ENCODE results near the gene CHMP4B.

CHMP4B gene

GRCh38 chr20:33777816-33778215 is 33.3 kb upstream of the CHMP4B start:
- H3K9me3 ChIP-seq (replicated peaks; ENCODE audit: low read length), result no peaks in the 10 kb centered on the region
- no peak overlapping the region for H3K4me2 ChIP-seq (ENCODE audit: low read length)
- no peaks in the 10 kb centered on the region for H3K36me3 ChIP-seq (ENCODE audit: insufficient read depth, low read length)
- H3K9ac ChIP-seq (ENCODE audit: low read depth, low read length), result no peak overlapping the region
- no peaks in the 10 kb centered on the region for H3K4me1 ChIP-seq (ENCODE audit: control insufficient read depth, insufficient read depth, low read length)
- H3K27me3 ChIP-seq (ENCODE audit: control insufficient read depth, insufficient read depth, low read length), result no peaks in the 10 kb centered on the region
- H3K4me3 ChIP-seq (ENCODE audit: low read length), result no peak overlapping the region

- no peaks in the 10 kb centered on the region for H3K9me3 ChIP-seq (replicated peaks; ENCODE audit: low read length)
- no peak overlapping the region for H3K4me2 ChIP-seq (ENCODE audit: low read length)
- H3K27me3 ChIP-seq (ENCODE audit: control insufficient read depth, insufficient read depth, low read length), result no peaks in the 10 kb centered on the region
- no peak overlapping the region for H3K9ac ChIP-seq (ENCODE audit: low read depth, low read length)
- H3K4me3 ChIP-seq (ENCODE audit: low read length), result no peak overlapping the region
- no peaks in the 10 kb centered on the region for H3K36me3 ChIP-seq (ENCODE audit: insufficient read depth, low read length)
- H3K4me1 ChIP-seq (ENCODE audit: control insufficient read depth, insufficient read depth, low read length), result no peaks in the 10 kb centered on the region
Measured at GRCh38 chr20:33781133-33781532, 30.0 kb upstream of the CHMP4B start.

- Histone ChIP-seq H3K27me3 (ENCODE audit: control insufficient read depth, insufficient read depth, low read length) (no peaks in the 10 kb centered on the region), H3K36me3 (ENCODE audit: insufficient read depth, low read length) (no peaks in the 10 kb centered on the region), H3K4me2 (ENCODE audit: low read length) (no peak overlapping the region), H3K4me1 (ENCODE audit: control insufficient read depth, insufficient read depth, low read length) (no peaks in the 10 kb centered on the region), H3K9me3 (replicated peaks; ENCODE audit: low read length) (no peaks in the 10 kb centered on the region), H3K4me3 (ENCODE audit: low read length) (no peak overlapping the region), H3K9ac (ENCODE audit: low read depth, low read length) (no peak overlapping the region)
Measured at GRCh38 chr20:33781945-33782344, 29.2 kb upstream of the CHMP4B start.

- Histone ChIP-seq H3K4me1 (ENCODE audit: control insufficient read depth, insufficient read depth, low read length) (no peaks in the 10 kb centered on the region), H3K9me3 (replicated peaks; ENCODE audit: low read length) (no peaks in the 10 kb centered on the region), H3K27me3 (ENCODE audit: control insufficient read depth, insufficient read depth, low read length) (no peaks in the 10 kb centered on the region), H3K9ac (ENCODE audit: low read depth, low read length) (no peak overlapping the region), H3K36me3 (ENCODE audit: insufficient read depth, low read length) (no peaks in the 10 kb centered on the region), H3K4me2 (ENCODE audit: low read length) (no peak overlapping the region), H3K4me3 (ENCODE audit: low read length) (no peak overlapping the region)
Measured at GRCh38 chr20:33783256-33783655, 27.9 kb upstream of the CHMP4B start.

GRCh38 chr20:33783818-33784217 is 27.3 kb upstream of the CHMP4B start:
- Histone ChIP-seq H3K9ac (ENCODE audit: low read depth, low read length) (no peak overlapping the region), H3K36me3 (ENCODE audit: insufficient read depth, low read length) (no peaks in the 10 kb centered on the region), H3K4me1 (ENCODE audit: control insufficient read depth, insufficient read depth, low read length) (peaks cover under 1% of the 10 kb centered on the region), H3K9me3 (replicated peaks; ENCODE audit: low read length) (no peaks in the 10 kb centered on the region), H3K27me3 (ENCODE audit: control insufficient read depth, insufficient read depth, low read length) (no peaks in the 10 kb centered on the region), H3K4me3 (ENCODE audit: low read length) (no peak overlapping the region), H3K4me2 (ENCODE audit: low read length) (no peak overlapping the region)

GRCh38 chr20:33784225-33784624 is 26.9 kb upstream of the CHMP4B start:
- Histone ChIP-seq H3K4me1 (ENCODE audit: control insufficient read depth, insufficient read depth, low read length) (peaks cover 5% of the 10 kb centered on the region), H3K9me3 (replicated peaks; ENCODE audit: low read length) (no peaks in the 10 kb centered on the region), H3K4me3 (ENCODE audit: low read length) (no peak overlapping the region), H3K9ac (ENCODE audit: low read depth, low read length) (no peak overlapping the region), H3K4me2 (ENCODE audit: low read length) (no peak overlapping the region), H3K36me3 (ENCODE audit: insufficient read depth, low read length) (no peaks in the 10 kb centered on the region), H3K27me3 (ENCODE audit: control insufficient read depth, insufficient read depth, low read length) (no peaks in the 10 kb centered on the region)

GRCh38 chr20:33785503-33785902 is 25.6 kb upstream of the CHMP4B start:
- Histone ChIP-seq H3K4me1 (ENCODE audit: control insufficient read depth, insufficient read depth, low read length) (peaks cover 12% of the 10 kb centered on the region), H3K9me3 (replicated peaks; ENCODE audit: low read length) (no peaks in the 10 kb centered on the region), H3K27me3 (ENCODE audit: control insufficient read depth, insufficient read depth, low read length) (no peaks in the 10 kb centered on the region), H3K4me3 (ENCODE audit: low read length) (no peak overlapping the region), H3K36me3 (ENCODE audit: insufficient read depth, low read length) (no peaks in the 10 kb centered on the region), H3K9ac (ENCODE audit: low read depth, low read length) (no peak overlapping the region), H3K4me2 (ENCODE audit: low read length) (no peak overlapping the region)

GRCh38 chr20:33787253-33787891 is 23.8 kb upstream of the CHMP4B start:
- no peak overlapping the region for H3K4me2 ChIP-seq (ENCODE audit: low read length)
- no peak overlapping the region for H3K4me3 ChIP-seq (ENCODE audit: low read length)
- no peaks in the 10 kb centered on the region for H3K27me3 ChIP-seq (ENCODE audit: control insufficient read depth, insufficient read depth, low read length)
- no peak overlapping the region for H3K9ac ChIP-seq (ENCODE audit: low read depth, low read length)
- H3K9me3 ChIP-seq (replicated peaks; ENCODE audit: low read length), result no peaks in the 10 kb centered on the region
- peaks cover 12% of the 10 kb centered on the region for H3K4me1 ChIP-seq (ENCODE audit: control insufficient read depth, insufficient read depth, low read length)
- no peaks in the 10 kb centered on the region for H3K36me3 ChIP-seq (ENCODE audit: insufficient read depth, low read length)

- H3K4me1 ChIP-seq (ENCODE audit: control insufficient read depth, insufficient read depth, low read length), result peaks cover 12% of the 10 kb centered on the region
- H3K27me3 ChIP-seq (ENCODE audit: control insufficient read depth, insufficient read depth, low read length), result no peaks in the 10 kb centered on the region
- H3K4me3 ChIP-seq (ENCODE audit: low read length), result no peak overlapping the region
- H3K9me3 ChIP-seq (replicated peaks; ENCODE audit: low read length), result no peaks in the 10 kb centered on the region
- no peaks in the 10 kb centered on the region for H3K36me3 ChIP-seq (ENCODE audit: insufficient read depth, low read length)
- H3K9ac ChIP-seq (ENCODE audit: low read depth, low read length), result no peak overlapping the region
- no peak overlapping the region for H3K4me2 ChIP-seq (ENCODE audit: low read length)
Measured at GRCh38 chr20:33788351-33789049, 22.6 kb upstream of the CHMP4B start.

- Histone ChIP-seq H3K4me3 (ENCODE audit: low read length) (no peak overlapping the region), H3K36me3 (ENCODE audit: insufficient read depth, low read length) (no peaks in the 10 kb centered on the region), H3K9ac (ENCODE audit: low read depth, low read length) (peak overlapping the region; percentile 67), H3K4me2 (ENCODE audit: low read length) (peak overlapping the region; percentile 66), H3K27me3 (ENCODE audit: control insufficient read depth, insufficient read depth, low read length) (no peaks in the 10 kb centered on the region), H3K4me1 (ENCODE audit: control insufficient read depth, insufficient read depth, low read length) (peaks cover 12% of the 10 kb centered on the region), H3K9me3 (replicated peaks; ENCODE audit: low read length) (no peaks in the 10 kb centered on the region)
Measured at GRCh38 chr20:33789109-33789857, 21.9 kb upstream of the CHMP4B start.

- H3K9ac ChIP-seq (ENCODE audit: low read depth, low read length), result no peak overlapping the region
- no peaks in the 10 kb centered on the region for H3K36me3 ChIP-seq (ENCODE audit: insufficient read depth, low read length)
- peaks cover 12% of the 10 kb centered on the region for H3K4me1 ChIP-seq (ENCODE audit: control insufficient read depth, insufficient read depth, low read length)
- no peak overlapping the region for H3K4me3 ChIP-seq (ENCODE audit: low read length)
- H3K9me3 ChIP-seq (replicated peaks; ENCODE audit: low read length), result no peaks in the 10 kb centered on the region
- no peaks in the 10 kb centered on the region for H3K27me3 ChIP-seq (ENCODE audit: control insufficient read depth, insufficient read depth, low read length)
- peak overlapping the region; percentile 66 for H3K4me2 ChIP-seq (ENCODE audit: low read length)
Measured at GRCh38 chr20:33789858-33790182, 21.3 kb upstream of the CHMP4B start.
